Right lobe of liver (tissue), 6 donors: ENCODE data around the gene SLC10A3. TPM values are rescaled to one million over a fixed set of nuclear protein-coding genes. Genes with fewer than 3 reads are reported as not detected.

Source experiments
- ATAC-seq, 4 donors: fragments of 200-7000 bp; cut with Tn5 transposase; one replicate each; pipeline ENCODE4 v1.9.1; 2020; ENCODE audit warnings: mild to moderate bottlenecking in 4 of 4, moderate library complexity in 4 of 4
- DNase-seq, 3 donors: peaks; one replicate each; pipeline ENCODE4 v3.0.0-alpha.2; 2020
- H3K27ac ChIP-seq, 3 donors: fragments of 200-600 bp; one replicate each; pipeline ENCODE4 v1.8.0; 2022
- H3K27me3 ChIP-seq, 2 donors: fragments of 200-600 bp; one replicate each; pipeline ENCODE4 v1.8.0; 2022
- H3K36me3 ChIP-seq, 4 donors: fragments of 200-600 bp; sonication (generic) in 1 of 4; one replicate each; pipeline versions ENCODE4 v1.5.1 to v1.8.0; 2017 to 2022; ENCODE audit warnings: control low read depth in 1 of 4
- H3K4me1 ChIP-seq, 4 donors: fragments of 200-600 bp; sonication (generic) in 1 of 4; one replicate each; pipeline versions ENCODE4 v1.5.1 to v1.8.0; 2017 to 2022; ENCODE audit warnings: control low read depth in 1 of 4
- H3K4me3 ChIP-seq, 3 donors: fragments of 200-600 bp; one replicate each; pipeline ENCODE4 v1.8.0; 2022
- H3K9me3 ChIP-seq, 4 donors: fragments of 200-600 bp; sonication (generic) in 1 of 4; one replicate each; pipeline versions ENCODE4 v1.5.1 to v1.8.0; 2017 to 2022; ENCODE audit warnings: control low read depth in 1 of 4
- POLR2A ChIP-seq: fragments of 450-650 bp; IDR thresholded peaks from one replicate; pipeline ENCODE4 v1.6.1; 2017; ENCODE audit warnings: antibody characterized with exemption, mild to moderate bottlenecking
- WGBS: methylation state at CpG from one replicate; pipeline ENCODE4 v1.1.6; 2018; ENCODE audit warnings: low coverage, low lambda C conversion rate; ENCODE audit not compliant: insufficient coverage; ENCODE audit errors: missing lambda C conversion rate; 5-methylcytosine and 5-hydroxymethylcytosine counted together
- intact Hi-C, 2 donors: fragments of 100-400 bp; cut with DNase I; formaldehyde crosslinking; loops; one replicate each; pipeline versions ENCODE4 v1.11.2 to v1.14.1; 2022
- total RNA-seq, 6 experiments: library from RNA; depleted of rRNA in 2 of 6; stranded (reverse); fragments of >200 nt in 2 of 6; fragmentation: NEBNext Ultra II Directional in 3 of 6; extraction: Animal tissue kit (Norgen Biotek cat#: 25700) in 3 of 6; gene quantifications; one replicate each; pipeline versions ENCODE4 v1.1.0 to v1.2.4, GENCODE V29; 2016 to 2023
- TF ChIP-seq, protein P1 (sequence below), 4 donors: fragments of 200-600 bp in 3 of 4; fragments of 450-650 bp in 1 of 4; IDR thresholded peaks; one replicate each; pipeline versions ENCODE4 v1.5.1 to v1.8.0; 2016 to 2022; ENCODE audit warnings: antibody characterized with exemption in 4 of 4, mild to moderate bottlenecking in 2 of 4
- donor health status: DM: no; HTN: yes; CAD: no.
- donor health status: DM: no; HTN: no; CAD: no.
- donor health status: DM: no; HTN: no; CAD: no.
- donor health status: DM: no; HTN: yes; CAD: no.
- donor health status: DM: no; HTN: yes; CAD: no.

SLC10A3 gene
- total RNA-seq, 6 experiments from 2014 or later: 3.0 to 15.2 (median 5.1) TPM

DNA sequence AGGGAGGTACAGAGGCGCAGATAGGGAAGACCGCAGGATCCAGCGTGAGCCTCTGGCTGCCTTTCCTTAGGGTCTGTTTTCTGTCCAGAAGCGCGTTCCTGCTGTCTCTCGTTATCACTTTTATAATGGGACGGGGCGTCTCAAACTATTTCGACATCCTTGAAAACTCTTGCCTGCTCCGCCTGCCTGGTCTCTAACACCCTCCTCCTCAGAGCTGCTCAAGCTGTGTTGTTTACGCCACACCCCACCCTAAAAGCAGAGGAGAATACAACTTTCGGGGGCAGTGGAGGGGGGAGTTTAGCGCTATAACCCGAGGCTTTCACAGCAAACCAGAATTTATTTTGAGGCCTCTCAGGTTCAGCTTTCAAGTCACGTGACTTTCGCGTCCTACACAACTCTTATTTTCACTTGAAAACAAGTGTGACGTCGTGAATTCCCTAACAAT, 26.2 kb upstream of the SLC10A3 start:
- no peaks in the 10 kb centered on the region for H3K27me3 ChIP-seq
- H3K4me1 ChIP-seq: peaks cover 0 to 12% (median 3%) of the 10 kb centered on the region in 4 donors
- peak; percentile 0 to 3 (median 1) for ATAC-seq
- TF ChIP-seq, protein P1, sequence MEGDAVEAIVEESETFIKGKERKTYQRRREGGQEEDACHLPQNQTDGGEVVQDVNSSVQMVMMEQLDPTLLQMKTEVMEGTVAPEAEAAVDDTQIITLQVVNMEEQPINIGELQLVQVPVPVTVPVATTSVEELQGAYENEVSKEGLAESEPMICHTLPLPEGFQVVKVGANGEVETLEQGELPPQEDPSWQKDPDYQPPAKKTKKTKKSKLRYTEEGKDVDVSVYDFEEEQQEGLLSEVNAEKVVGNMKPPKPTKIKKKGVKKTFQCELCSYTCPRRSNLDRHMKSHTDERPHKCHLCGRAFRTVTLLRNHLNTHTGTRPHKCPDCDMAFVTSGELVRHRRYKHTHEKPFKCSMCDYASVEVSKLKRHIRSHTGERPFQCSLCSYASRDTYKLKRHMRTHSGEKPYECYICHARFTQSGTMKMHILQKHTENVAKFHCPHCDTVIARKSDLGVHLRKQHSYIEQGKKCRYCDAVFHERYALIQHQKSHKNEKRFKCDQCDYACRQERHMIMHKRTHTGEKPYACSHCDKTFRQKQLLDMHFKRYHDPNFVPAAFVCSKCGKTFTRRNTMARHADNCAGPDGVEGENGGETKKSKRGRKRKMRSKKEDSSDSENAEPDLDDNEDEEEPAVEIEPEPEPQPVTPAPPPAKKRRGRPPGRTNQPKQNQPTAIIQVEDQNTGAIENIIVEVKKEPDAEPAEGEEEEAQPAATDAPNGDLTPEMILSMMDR (IDR thresholded peaks at IDR 0.05): no peak
- no peak for TF ChIP-seq POLR2A
- peak overlapping the region; percentile 23 to 72 (median 39) for H3K4me3 ChIP-seq
- no peaks in the 10 kb centered on the region for H3K36me3 ChIP-seq
- WGBS: 31% methylated on average over 14 of the region's 19 CpGs
- no peak for DNase-seq
- peak overlapping the region; percentile 80 to 88 (median 86) for H3K27ac ChIP-seq
- no peaks in the 10 kb centered on the region for H3K9me3 ChIP-seq
- intact Hi-C loops: no loop called here

DNA sequence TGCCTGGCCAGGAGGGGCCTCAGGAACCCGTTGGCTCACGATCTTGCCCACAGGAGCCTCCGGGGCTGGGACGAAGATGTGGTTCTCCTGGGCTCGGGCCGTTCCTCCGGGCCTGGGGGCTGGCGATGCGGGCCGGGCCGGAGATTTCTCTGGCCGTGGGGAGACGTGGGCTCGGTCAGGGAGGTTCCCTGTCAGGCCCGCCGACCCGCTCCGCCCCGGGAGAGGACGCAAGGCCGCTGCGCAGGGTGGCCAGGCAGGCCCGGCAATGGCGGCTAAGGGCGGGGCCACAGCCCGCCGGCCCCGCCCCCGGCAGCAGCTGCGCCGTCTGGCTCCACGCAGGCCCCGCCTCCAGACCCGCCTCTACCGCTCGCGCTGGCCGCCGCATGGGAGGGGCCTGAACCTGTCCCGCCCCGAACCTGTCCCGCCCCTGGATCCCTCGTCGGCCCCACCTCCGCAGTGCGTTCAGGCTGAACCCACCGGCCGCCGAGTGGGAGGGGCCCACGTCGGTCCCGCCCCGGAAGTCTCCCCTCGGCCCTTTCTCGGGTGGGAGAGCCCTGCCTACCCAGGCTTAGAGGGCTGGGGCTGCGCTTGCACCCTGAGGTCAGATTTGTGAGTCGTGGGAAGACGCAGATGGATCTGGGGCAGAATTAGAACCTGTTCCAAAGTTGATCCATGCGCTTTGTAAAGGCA, 25.7 kb upstream of the SLC10A3 start, which contains the start of gene FAM3A:
FAM3A (minus strand) TSS at position 267 of the 690 bp plus-strand sequence. CDS start 460 bp downstream, outside the sequence.
- peak within 1 kb of the TSS; percentile 54 to 72 (median 63) for H3K4me3 ChIP-seq
- intact Hi-C loops: no loop called here
- ATAC-seq (peak; percentile 92 to 97 (median 94)), DNase-seq (peak; percentile 96 to 98 (median 96))
- peak within 1 kb of the TSS; percentile 80 to 88 (median 86) for H3K27ac ChIP-seq
- H3K36me3 ChIP-seq: no peaks in the 10 kb centered on the region
- peaks cover 0 to 12% (median 3%) of the 10 kb centered on the region in 4 donors for H3K4me1 ChIP-seq
- peak; percentile 82 for TF ChIP-seq POLR2A
- TF ChIP-seq, protein P1 (IDR thresholded peaks at IDR 0.05): no peak
- H3K27me3 ChIP-seq: no peaks in the 10 kb centered on the region
- 8% methylated on average over 15 of the region's 59 CpGs for WGBS
- H3K9me3 ChIP-seq: no peaks in the 10 kb centered on the region

DNA sequence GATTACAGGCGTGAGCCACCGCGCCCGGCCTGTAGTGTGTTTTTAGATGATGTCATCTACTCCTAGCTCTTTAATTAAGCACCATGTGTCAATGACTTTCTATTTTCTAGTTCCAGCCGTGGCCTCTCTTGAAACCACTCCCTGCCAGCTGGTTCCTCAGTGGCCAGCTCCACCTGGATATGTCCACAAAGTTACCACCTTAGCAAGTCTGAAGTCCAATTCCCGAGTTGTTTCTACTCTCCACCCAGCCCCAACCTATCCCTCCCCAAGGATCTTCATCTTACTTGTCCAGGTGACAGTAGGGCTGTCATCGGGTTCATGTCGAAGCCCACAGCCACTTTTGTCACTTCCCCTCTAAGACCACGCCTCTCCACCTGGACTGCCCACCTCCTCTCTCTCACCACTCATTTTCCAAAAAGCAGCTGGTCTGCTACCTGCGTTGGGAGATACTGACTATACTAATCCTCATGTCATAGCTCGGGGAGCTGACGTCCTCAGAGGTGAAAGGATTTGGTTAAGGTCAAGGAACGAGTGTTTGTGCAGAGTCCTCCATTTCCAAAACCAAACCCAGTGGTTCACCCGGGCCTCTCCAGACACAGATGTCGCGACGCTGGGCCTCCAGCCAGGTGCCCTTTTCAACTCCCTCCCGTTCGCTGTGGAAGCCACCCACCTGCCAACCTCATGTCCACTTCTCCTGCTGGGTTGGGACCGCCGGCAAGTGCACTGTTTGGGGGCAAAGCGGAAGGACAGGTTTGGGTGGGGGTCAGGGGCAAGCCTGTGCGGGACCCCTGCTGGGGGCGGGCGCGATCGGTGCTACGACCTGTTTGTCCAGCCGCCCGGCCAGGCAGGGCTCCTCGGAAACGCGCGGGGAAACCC, 24.9 kb upstream of the SLC10A3 start:
- Histone ChIP-seq H3K27me3 (no peaks in the 10 kb centered on the region), H3K4me3 (peak overlapping the region; percentile 54 to 72 (median 63)), H3K27ac (peak overlapping the region; percentile 69 to 84 (median 76)), H3K36me3 (no peaks in the 10 kb centered on the region), H3K9me3 (no peaks in the 10 kb centered on the region), H3K4me1 (peaks cover 0 to 12% (median 3%) of the 10 kb centered on the region in 4 donors)
- ATAC-seq (peak; percentile 10 to 44 (median 20)), DNase-seq (peak; percentile 61 to 73 (median 73))
- TF ChIP-seq, protein P1 (IDR thresholded peaks at IDR 0.05): no peak
- TF ChIP-seq POLR2A: no peak
- 53% methylated on average over 12 of the region's 34 CpGs for WGBS
- intact Hi-C loops: no loop called here

DNA sequence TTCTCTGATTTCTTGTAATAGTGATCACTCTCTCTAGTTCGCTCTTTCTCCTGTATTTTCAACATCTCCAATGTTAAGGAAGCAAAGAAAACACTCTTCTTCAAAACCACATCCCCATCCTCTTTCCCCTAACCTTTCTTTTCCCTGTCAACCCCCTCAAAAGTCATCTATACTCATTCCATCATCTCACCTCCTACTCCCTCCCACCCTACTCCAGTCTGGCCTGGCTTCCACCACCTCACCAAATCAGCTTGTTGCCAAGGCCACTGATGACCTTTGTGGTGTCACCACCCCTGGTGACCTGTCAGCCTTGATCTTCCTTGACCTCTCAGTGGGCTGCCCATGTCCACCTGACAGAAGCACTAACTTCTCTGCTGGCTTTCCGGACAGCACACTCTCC, 23.3 kb upstream of the SLC10A3 start:
- Histone ChIP-seq H3K27ac (no peak overlapping the region), H3K4me3 (no peak overlapping the region), H3K27me3 (no peaks in the 10 kb centered on the region), H3K36me3 (no peaks in the 10 kb centered on the region), H3K4me1 (peaks cover 0 to 12% (median 3%) of the 10 kb centered on the region in 4 donors), H3K9me3 (no peaks in the 10 kb centered on the region)
- TF ChIP-seq, protein P1 (IDR thresholded peaks at IDR 0.05): no peak
- TF ChIP-seq POLR2A: no peak
- 53% methylated on average over 2 of the region's 2 CpGs for WGBS
- no peak for DNase-seq
- intact Hi-C loops: no loop called here
- ATAC-seq: no peak
